Spleen (tissue), 7 donors: Measurements from ENCODE around the gene PCCA.

Source experiments
- CTCF ChIP-seq, 11 experiments: fragments of 200-600 bp in 7 of 11; fragments of 450-650 bp in 4 of 11; sonication (generic) in 4 of 11; IDR thresholded peaks in 8 of 11; conservative IDR thresholded peaks in 3 of 11; 1 replicate in 7 of 11; 2 replicates in 4 of 11; pipeline versions ENCODE4 v1.4.0 to v1.8.0; 2016 to 2021; ENCODE audit warnings: antibody characterized with exemption in 11 of 11, inconsistent platforms in 4 of 11, mild to moderate bottlenecking in 1 of 11
- POLR2A ChIP-seq, 3 donors: fragments of 450-650 bp; IDR thresholded peaks; one replicate each; pipeline ENCODE4 v1.5.1; 2017; ENCODE audit warnings: antibody characterized with exemption in 3 of 3, mild to moderate bottlenecking in 1 of 3
- POLR2AphosphoS5 ChIP-seq, 3 donors: sonication (generic); formaldehyde crosslinking; IDR thresholded peaks; one replicate each; pipeline ENCODE4 v1.5.1; 2017; ENCODE audit warnings: antibody characterized with exemption in 3 of 3
- donor health status: DM: no; HTN: no; CAD: no; lungs with moderate emphysema.
- donor health status: DM: no; HTN: no; CAD: no.
- donor health status: DM: no; HTN: no; CAD: no.

GRCh38 chr13:100547791-100548201 is 458.9 kb downstream of the PCCA start:
- no peak for TF ChIP-seq CTCF (IDR thresholded peaks at IDR 0.05 in 8 of 11, conservative IDR thresholded peaks at IDR 0.05 in 3 of 11)
- TF ChIP-seq POLR2AphosphoS5 (IDR thresholded peaks at IDR 0.05): no peak
- TF ChIP-seq POLR2A (IDR thresholded peaks at IDR 0.05): no peak
